ENCODE data around the gene RAF1. TPM values are rescaled to one million over a fixed set of nuclear protein-coding genes. Genes with fewer than 3 reads are reported as not detected.
A peak's percentile ranks its signal among the peaks of the same experiment; 100 is the strongest.
"Not testable (repeated sequence)": the region's sequence is repeated elsewhere in the genome, so short reads cannot be mapped to it uniquely, and the experiment has no call there.

RAF1 gene
- 88.5 TPM for polyA plus RNA-seq (2013, experiment 1 of 2)
- polyA plus RNA-seq (2013, experiment 2 of 2) = 78.4 TPM

DNA sequence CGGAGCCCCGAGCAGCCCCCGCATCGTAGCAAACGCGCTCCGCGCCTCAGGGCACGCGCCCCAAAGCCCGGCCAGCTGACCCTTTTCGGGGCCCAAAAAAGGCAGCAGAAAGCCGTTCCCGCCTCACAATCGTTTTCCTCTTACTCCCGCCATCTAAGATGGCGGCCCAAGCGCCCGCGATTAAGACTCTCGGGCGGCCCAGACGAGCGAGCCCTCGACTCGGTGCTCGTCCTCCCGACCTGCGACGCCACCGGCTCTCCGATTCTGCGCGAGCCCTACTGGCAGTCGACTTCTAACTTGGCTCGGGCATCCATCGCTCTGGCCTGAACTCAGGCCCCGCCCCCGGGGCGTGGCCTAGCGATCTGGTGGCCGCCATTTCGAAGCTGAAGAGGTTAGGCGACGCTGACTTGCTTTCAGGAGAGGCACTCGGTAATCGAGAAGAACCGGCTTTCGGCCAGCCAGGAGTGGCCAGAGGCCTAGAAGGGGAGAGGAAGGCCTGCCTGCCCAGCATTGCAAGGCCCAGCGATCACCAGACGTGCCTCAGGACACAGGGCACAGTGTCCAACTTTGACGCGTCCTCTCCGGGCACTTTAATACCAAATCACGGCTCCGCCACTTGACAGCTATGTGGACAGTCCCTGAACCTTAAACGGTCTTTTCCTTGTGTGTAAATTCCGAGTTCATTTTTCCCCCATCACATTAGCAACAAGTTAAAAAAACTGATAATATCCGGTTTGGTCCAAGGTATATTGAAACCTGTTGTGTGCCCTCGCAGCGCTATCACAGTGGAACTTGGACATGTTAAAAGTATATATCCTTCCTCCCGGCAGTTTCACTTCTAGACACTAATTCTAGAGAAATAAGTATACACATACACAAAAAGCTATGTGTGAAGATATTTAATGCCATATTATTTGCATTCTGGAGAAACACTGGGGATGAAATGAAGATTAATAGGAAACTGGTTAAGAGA, at the start of gene RAF1:
Gene RAF1, minus strand, starts transcription at position 182 of the 973 bp plus-strand sequence. CDS start 45,396 bp downstream, outside the sequence.
- no peaks in the 10 kb centered on the region for H3K9me3 ChIP-seq (ENCODE audit: insufficient read depth, low read depth, low read length)
- peaks cover 9% of the 10 kb centered on the region for H3K4me1 ChIP-seq (ENCODE audit: insufficient read depth, low read length)
- H3K27ac ChIP-seq (ENCODE audit: low read depth, low read length) = peak within 1 kb of the TSS; percentile 100
- H3K36me3 ChIP-seq (ENCODE audit: insufficient read depth, low read length) = no peaks in the 10 kb centered on the region
- H3K9ac ChIP-seq (ENCODE audit: low read depth, low read length) = peak within 1 kb of the TSS; percentile 99
- WGBS = 2% methylated on average over 61 of the region's 62 CpGs
- peak within 1 kb of the TSS; percentile 92 for H3K4me3 ChIP-seq (ENCODE audit: low read length)
- no peaks in the 10 kb centered on the region for H3K27me3 ChIP-seq (ENCODE audit: insufficient read depth, low read length)

DNA sequence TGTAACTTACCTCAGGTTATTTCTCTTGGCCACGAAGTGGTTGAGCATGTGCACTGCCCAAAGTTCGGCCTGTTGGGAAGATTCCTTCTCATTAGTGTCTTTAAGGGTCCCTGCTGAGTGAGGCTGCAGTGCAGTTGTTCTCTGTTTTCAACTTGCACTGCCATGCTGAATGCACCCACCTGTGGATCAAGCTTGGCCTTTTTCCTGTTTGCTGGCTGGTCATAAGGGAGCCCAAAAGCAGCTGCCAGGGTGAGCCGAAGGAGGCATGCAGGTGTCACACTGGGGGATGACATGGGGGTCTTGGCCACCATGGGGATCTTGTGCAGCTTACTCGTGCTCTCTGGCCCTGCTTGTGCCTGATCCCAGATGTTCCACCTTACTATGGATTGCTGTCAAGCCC, 46.1 kb upstream of the RAF1 start:
- H3K4me1 ChIP-seq (ENCODE audit: insufficient read depth, low read length) = no peaks in the 10 kb centered on the region
- WGBS = 86% methylated on average over 4 of the region's 4 CpGs

DNA sequence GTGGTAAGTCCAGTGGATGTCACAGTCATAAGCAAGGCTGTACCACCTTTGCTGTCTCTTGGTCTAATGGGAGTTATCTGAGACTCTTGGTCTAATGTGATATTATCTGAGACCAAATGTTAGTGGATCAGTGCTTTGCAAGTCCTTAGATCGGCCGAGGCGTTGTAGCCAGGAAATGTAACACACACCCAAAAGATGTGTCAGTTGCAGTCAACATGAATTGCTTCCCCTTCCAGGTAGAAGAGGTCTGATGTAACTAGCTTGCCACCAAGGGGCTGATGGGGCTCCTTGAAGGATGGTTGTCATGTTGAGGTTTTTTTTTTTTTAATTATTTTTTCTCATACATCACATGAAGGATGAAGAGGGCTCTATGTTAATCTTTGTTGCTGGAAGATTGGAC, 45.4 kb upstream of the RAF1 start:
- H3K27ac ChIP-seq (ENCODE audit: low read depth, low read length) = no peak overlapping the region
- H3K36me3 ChIP-seq (ENCODE audit: insufficient read depth, low read length) = no peaks in the 10 kb centered on the region
- H3K4me1 ChIP-seq (ENCODE audit: insufficient read depth, low read length) = no peaks in the 10 kb centered on the region
- no peak overlapping the region for H3K9ac ChIP-seq (ENCODE audit: low read depth, low read length)
- no peaks in the 10 kb centered on the region for H3K27me3 ChIP-seq (ENCODE audit: insufficient read depth, low read length)
- WGBS = 98% methylated on average over 3 of the region's 3 CpGs
- no peak overlapping the region for H3K4me3 ChIP-seq (ENCODE audit: low read length)
- H3K9me3 ChIP-seq (ENCODE audit: insufficient read depth, low read depth, low read length) = no peaks in the 10 kb centered on the region

More for the DNA sequence above, 46.1 kb upstream of the RAF1 start:
- H3K27ac ChIP-seq (ENCODE audit: low read depth, low read length) = no peak overlapping the region
- H3K9ac ChIP-seq (ENCODE audit: low read depth, low read length) = no peak overlapping the region
- no peaks in the 10 kb centered on the region for H3K9me3 ChIP-seq (ENCODE audit: insufficient read depth, low read depth, low read length)
- H3K27me3 ChIP-seq (ENCODE audit: insufficient read depth, low read length) = no peaks in the 10 kb centered on the region
- H3K36me3 ChIP-seq (ENCODE audit: insufficient read depth, low read length) = no peaks in the 10 kb centered on the region
- H3K4me3 ChIP-seq (ENCODE audit: low read length) = no peak overlapping the region

DNA sequence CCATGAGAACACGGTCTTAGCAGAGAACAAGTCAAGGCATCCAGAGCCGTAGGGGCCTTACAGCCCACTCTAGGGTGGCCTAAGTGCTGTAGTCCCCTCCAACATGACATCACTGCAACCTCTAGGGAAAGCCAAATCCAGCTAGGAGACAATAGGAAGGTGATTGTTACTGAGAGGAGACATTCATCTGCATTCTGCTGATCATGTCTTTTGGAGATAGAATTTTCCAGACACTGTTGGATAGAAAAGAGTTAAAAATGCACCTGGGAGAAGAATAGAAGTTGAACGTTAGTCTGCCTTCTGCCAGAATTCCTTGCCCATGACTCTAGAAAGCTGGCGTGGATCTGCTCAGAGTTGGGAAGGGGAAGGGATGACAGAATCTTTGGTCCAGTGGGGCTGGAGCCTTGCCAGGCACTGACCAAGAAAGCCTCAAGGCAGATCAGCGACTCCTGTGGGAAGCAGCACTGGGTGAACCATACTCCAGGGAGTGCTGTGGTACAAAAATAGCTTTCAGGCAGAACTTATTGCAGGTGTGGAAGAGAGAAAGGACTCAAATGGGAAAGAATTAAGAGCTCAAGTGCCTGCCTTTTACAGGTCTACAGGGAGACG, 44.8 kb upstream of the RAF1 start:
- Histone ChIP-seq H3K27me3 (ENCODE audit: insufficient read depth, low read length) (no peaks in the 10 kb centered on the region), H3K9me3 (ENCODE audit: insufficient read depth, low read depth, low read length) (no peaks in the 10 kb centered on the region), H3K36me3 (ENCODE audit: insufficient read depth, low read length) (no peaks in the 10 kb centered on the region), H3K9ac (ENCODE audit: low read depth, low read length) (no peak overlapping the region), H3K4me1 (ENCODE audit: insufficient read depth, low read length) (no peaks in the 10 kb centered on the region), H3K27ac (ENCODE audit: low read depth, low read length) (no peak overlapping the region), H3K4me3 (ENCODE audit: low read length) (no peak overlapping the region)
- 82% methylated on average over 6 of the region's 6 CpGs for WGBS

DNA sequence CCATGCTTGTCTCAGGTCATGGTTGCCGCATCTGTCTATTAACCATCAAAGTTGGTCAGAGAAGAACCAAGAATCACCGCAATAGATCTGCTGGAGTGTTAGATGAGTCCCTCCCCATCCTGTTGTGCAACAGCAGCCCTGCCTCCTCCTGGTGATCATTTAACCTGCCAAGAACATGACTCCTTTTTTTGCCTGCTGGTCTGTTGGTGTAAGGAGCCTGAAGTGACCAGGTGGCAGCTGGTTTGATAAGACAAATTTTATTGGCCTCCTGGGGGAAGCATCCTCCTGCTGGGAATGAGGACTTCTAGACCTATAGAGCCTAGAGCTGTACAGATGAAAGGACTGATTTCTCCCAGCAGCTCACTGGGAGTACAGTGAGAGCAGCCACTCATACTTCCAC, 43.5 kb upstream of the RAF1 start:
- Histone ChIP-seq H3K9me3 (ENCODE audit: insufficient read depth, low read depth, low read length) (no peaks in the 10 kb centered on the region), H3K27ac (ENCODE audit: low read depth, low read length) (no peak overlapping the region), H3K4me3 (ENCODE audit: low read length) (no peak overlapping the region), H3K9ac (ENCODE audit: low read depth, low read length) (no peak overlapping the region), H3K4me1 (ENCODE audit: insufficient read depth, low read length) (no peaks in the 10 kb centered on the region), H3K36me3 (ENCODE audit: insufficient read depth, low read length) (no peaks in the 10 kb centered on the region), H3K27me3 (ENCODE audit: insufficient read depth, low read length) (no peaks in the 10 kb centered on the region)
- WGBS = 96% methylated on average over 2 of the region's 2 CpGs

DNA sequence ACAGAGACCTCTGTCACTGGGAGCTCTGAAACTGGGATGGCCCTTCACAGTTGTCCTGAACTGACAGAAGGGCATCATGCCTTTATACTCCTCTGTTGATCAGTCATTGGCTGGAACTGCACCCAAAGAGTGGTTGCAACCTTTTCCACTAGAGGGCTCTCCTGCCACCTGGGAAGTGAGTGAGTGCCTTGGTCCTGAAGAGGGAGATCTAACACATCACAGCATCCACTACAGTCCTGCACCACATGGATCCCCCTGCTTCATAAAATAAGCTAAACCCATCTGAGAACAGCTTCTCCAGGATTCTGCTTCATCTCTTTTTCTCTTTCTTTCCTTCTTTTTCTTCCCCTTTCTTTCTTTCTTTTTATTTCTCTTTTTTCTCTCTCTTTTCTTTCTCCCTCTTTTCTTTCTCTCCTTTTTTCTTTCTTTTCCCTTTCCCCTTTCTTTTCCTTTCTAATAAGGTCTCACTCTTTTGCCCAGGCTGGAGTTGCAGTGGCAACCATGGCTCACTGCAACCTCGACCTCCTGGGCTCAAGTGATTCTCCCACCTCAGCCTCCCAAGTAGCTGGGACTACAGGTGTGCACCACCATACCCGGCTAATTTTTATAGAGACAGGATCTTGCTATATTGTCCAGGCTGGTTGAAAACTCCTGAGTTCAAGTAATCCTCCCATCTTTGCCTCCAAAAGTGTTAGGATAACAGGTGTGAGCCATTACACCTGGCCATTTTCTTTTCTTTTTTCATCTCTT, 42.8 kb upstream of the RAF1 start:
- 87% methylated on average over 2 of the region's 2 CpGs for WGBS
- Histone ChIP-seq H3K9me3 (ENCODE audit: insufficient read depth, low read depth, low read length) (no peaks in the 10 kb centered on the region), H3K27me3 (ENCODE audit: insufficient read depth, low read length) (no peaks in the 10 kb centered on the region), H3K9ac (ENCODE audit: low read depth, low read length) (no peak overlapping the region), H3K36me3 (ENCODE audit: insufficient read depth, low read length) (no peaks in the 10 kb centered on the region), H3K4me3 (ENCODE audit: low read length) (no peak overlapping the region), H3K4me1 (ENCODE audit: insufficient read depth, low read length) (no peaks in the 10 kb centered on the region), H3K27ac (ENCODE audit: low read depth, low read length) (no peak overlapping the region)

DNA sequence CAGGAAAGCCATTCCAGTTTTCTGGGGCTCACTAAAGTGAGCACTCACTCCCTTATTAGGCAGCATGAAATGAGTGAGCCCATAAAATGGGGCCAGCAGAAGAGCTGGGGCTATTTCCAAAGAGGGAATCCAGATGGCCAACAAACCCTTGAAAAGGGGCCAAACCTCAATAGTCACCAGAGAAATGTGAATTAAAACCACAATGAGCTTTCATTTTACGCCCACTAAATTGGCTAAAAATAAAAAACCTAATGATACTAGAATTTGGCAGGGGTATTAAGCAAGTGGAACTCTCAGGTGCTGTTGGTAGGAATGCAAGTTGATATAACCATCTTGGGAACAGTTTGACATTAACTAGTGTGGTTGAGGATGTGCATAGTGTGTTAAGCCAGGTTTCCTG, 42.1 kb upstream of the RAF1 start:
- Histone ChIP-seq H3K9me3 (ENCODE audit: insufficient read depth, low read depth, low read length) (no peaks in the 10 kb centered on the region), H3K27ac (ENCODE audit: low read depth, low read length) (no peak overlapping the region), H3K27me3 (ENCODE audit: insufficient read depth, low read length) (no peaks in the 10 kb centered on the region), H3K9ac (ENCODE audit: low read depth, low read length) (no peak overlapping the region), H3K4me1 (ENCODE audit: insufficient read depth, low read length) (no peaks in the 10 kb centered on the region), H3K36me3 (ENCODE audit: insufficient read depth, low read length) (no peaks in the 10 kb centered on the region), H3K4me3 (ENCODE audit: low read length) (no peak overlapping the region)
- 100% methylated on average over 1 of the region's 1 CpG for WGBS

DNA sequence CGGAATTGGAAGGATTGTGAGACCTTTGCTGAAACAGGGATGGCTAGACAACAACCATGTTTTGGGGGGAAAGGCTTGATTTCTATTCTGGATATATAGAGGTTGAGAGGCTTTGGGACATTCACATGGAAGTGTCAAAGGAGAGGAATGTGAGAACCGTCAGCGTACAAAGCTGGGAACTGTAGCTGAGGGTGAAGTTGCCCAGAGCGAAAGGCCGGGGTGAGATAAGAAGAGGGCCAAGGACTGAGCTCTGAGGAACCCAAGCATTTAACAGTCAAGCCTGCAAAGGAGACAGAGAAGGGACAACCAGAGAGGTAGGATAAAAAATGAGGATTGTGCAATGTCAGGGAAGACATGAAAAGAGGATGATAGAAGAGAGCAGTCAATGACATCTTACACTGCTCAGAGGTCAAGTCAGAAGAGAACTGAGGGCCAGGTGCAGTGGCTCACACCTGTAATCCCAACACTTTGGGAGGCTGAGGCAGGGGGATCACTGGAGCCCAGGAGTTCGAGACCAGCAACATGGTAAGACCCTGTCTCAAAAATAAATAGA, 41.5 kb upstream of the RAF1 start:
- H3K4me1 ChIP-seq (ENCODE audit: insufficient read depth, low read length) = no peaks in the 10 kb centered on the region
- H3K9me3 ChIP-seq (ENCODE audit: insufficient read depth, low read depth, low read length) = no peaks in the 10 kb centered on the region
- no peaks in the 10 kb centered on the region for H3K36me3 ChIP-seq (ENCODE audit: insufficient read depth, low read length)
- no peak overlapping the region for H3K4me3 ChIP-seq (ENCODE audit: low read length)
- no peak overlapping the region for H3K9ac ChIP-seq (ENCODE audit: low read depth, low read length)
- no peaks in the 10 kb centered on the region for H3K27me3 ChIP-seq (ENCODE audit: insufficient read depth, low read length)
- no peak overlapping the region for H3K27ac ChIP-seq (ENCODE audit: low read depth, low read length)
- WGBS = 93% methylated on average over 6 of the region's 6 CpGs

DNA sequence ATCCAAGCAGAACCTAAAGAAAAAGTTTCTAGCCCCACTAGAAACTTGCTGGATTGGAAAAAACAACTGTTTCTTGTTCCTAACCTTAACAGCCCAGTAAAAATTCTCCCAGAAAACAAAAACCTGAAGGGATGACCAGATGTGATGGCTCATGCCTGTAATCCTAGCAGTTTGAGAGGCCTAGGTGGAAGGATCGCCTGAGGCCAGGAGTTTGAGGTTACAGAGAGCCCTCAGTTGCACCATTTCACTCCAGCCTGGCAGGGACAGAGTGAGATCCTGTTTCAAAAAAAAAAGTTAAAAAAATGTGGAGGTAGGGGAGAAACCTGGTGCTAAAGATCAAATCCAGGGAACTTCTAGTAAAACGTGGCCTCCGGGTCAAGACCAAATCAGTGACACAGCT, 38.6 kb upstream of the RAF1 start:
- WGBS = 97% methylated on average over 3 of the region's 3 CpGs

DNA sequence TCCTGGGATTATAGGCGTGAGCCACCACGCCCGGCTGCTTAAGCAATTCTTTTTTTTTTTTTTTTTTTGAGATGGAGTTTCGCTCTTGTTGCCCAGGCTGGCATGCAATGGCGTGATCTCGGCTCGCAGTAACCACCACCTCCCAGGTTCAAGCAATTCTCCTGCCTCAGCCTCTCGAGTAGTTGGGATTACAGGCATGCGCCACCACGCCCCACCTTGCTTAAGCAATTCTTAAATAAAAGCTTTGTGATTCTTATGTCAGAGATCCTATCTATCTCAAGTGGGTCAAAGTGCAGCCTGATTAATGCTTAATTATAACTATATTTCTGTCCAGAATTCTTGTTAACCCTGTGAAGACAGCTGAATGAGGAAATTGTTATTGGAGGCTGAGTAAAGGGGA, 37.7 kb upstream of the RAF1 start:
- H3K4me3 ChIP-seq (ENCODE audit: low read length); H3K9ac ChIP-seq (ENCODE audit: low read depth, low read length); H3K9me3 ChIP-seq (ENCODE audit: insufficient read depth, low read depth, low read length); H3K36me3 ChIP-seq (ENCODE audit: insufficient read depth, low read length); H3K27ac ChIP-seq (ENCODE audit: low read depth, low read length); H3K27me3 ChIP-seq (ENCODE audit: insufficient read depth, low read length); H3K4me1 ChIP-seq (ENCODE audit: insufficient read depth, low read length): not testable (repeated sequence)
- 97% methylated on average over 10 of the region's 10 CpGs for WGBS

More for the DNA sequence above, 38.6 kb upstream of the RAF1 start:
- H3K27ac ChIP-seq (ENCODE audit: low read depth, low read length) = no peak overlapping the region
- H3K4me1 ChIP-seq (ENCODE audit: insufficient read depth, low read length) = no peaks in the 10 kb centered on the region
- no peaks in the 10 kb centered on the region for H3K27me3 ChIP-seq (ENCODE audit: insufficient read depth, low read length)
- H3K4me3 ChIP-seq (ENCODE audit: low read length) = no peak overlapping the region
- H3K9me3 ChIP-seq (ENCODE audit: insufficient read depth, low read depth, low read length) = no peaks in the 10 kb centered on the region
- no peak overlapping the region for H3K9ac ChIP-seq (ENCODE audit: low read depth, low read length)
- no peaks in the 10 kb centered on the region for H3K36me3 ChIP-seq (ENCODE audit: insufficient read depth, low read length)

DNA sequence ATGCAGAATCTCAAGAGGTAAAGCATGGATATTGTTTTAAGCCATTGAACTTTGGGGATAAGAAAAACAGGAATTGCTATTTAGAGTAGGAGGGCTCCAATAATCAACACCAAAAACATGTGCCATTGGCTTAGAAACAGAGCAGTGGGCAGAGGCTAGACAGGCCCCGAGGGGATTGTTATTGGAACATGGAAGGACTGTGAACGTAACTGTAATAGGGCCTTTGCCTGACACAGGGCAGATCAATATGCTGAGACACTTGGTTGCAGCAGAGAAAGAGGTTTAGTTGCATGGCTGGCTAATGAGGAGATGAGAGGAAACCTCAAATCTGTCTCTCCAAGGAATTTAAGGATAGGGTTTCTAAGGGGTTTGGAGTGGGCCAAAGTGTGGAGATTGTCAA, 36.9 kb upstream of the RAF1 start:
- Histone ChIP-seq H3K36me3 (ENCODE audit: insufficient read depth, low read length) (no peaks in the 10 kb centered on the region), H3K4me3 (ENCODE audit: low read length) (no peak overlapping the region), H3K9ac (ENCODE audit: low read depth, low read length) (no peak overlapping the region), H3K4me1 (ENCODE audit: insufficient read depth, low read length) (no peaks in the 10 kb centered on the region), H3K27me3 (ENCODE audit: insufficient read depth, low read length) (no peaks in the 10 kb centered on the region), H3K27ac (ENCODE audit: low read depth, low read length) (no peak overlapping the region), H3K9me3 (ENCODE audit: insufficient read depth, low read depth, low read length) (no peaks in the 10 kb centered on the region)
- WGBS = 92% methylated on average over 2 of the region's 2 CpGs
